Osteocyte (in vitro differentiated cells): ENCODE results near the gene NSMF. TPM values are rescaled to one million over a fixed set of nuclear protein-coding genes. Genes with fewer than 3 reads are reported as not detected.

ENCODE experiments used
- DNase-seq: peaks from one replicate; pipeline ENCODE4 v3.0.0; 2021; ENCODE audit warnings: mixed read lengths; ENCODE audit not compliant: unreplicated experiment; ENCODE audit errors: extremely low spot score
- H3K27ac Mint-ChIP-seq: one replicate; pipeline ENCODE4 v1.8.0; 2021; ENCODE audit warnings: mild to moderate bottlenecking, mixed read lengths; ENCODE audit not compliant: unreplicated experiment
- H3K27me3 Mint-ChIP-seq: one replicate; pipeline ENCODE4 v1.8.0; 2021; ENCODE audit warnings: mixed read lengths; ENCODE audit not compliant: unreplicated experiment
- H3K36me3 Mint-ChIP-seq: one replicate; pipeline ENCODE4 v1.8.0; 2021; ENCODE audit warnings: mixed read lengths; ENCODE audit not compliant: unreplicated experiment
- H3K4me1 Mint-ChIP-seq: one replicate; pipeline ENCODE4 v1.8.0; 2021; ENCODE audit warnings: mixed read lengths; ENCODE audit not compliant: unreplicated experiment
- H3K4me3 Mint-ChIP-seq: one replicate; pipeline ENCODE4 v1.8.0; 2021; ENCODE audit warnings: mild to moderate bottlenecking, moderate library complexity, mixed read lengths; ENCODE audit not compliant: unreplicated experiment
- H3K9me3 Mint-ChIP-seq: one replicate; pipeline ENCODE4 v1.8.0; 2021; ENCODE audit warnings: mixed read lengths; ENCODE audit not compliant: unreplicated experiment
- total RNA-seq: library from RNA; stranded (reverse); gene quantifications from 2 replicates; pipeline ENCODE4 v1.2.1, GENCODE V29; 2021
- TF ChIP-seq, protein P1 (sequence below): fragments of 200-600 bp; sonication (generic); IDR thresholded peaks from 2 replicates; pipeline ENCODE4 v1.5.0; 2021; ENCODE audit warnings: antibody characterized with exemption, mild to moderate bottlenecking, moderate library complexity

NSMF gene
- total RNA-seq, 1 donor from 2014 or later: 103 TPM

DNA sequence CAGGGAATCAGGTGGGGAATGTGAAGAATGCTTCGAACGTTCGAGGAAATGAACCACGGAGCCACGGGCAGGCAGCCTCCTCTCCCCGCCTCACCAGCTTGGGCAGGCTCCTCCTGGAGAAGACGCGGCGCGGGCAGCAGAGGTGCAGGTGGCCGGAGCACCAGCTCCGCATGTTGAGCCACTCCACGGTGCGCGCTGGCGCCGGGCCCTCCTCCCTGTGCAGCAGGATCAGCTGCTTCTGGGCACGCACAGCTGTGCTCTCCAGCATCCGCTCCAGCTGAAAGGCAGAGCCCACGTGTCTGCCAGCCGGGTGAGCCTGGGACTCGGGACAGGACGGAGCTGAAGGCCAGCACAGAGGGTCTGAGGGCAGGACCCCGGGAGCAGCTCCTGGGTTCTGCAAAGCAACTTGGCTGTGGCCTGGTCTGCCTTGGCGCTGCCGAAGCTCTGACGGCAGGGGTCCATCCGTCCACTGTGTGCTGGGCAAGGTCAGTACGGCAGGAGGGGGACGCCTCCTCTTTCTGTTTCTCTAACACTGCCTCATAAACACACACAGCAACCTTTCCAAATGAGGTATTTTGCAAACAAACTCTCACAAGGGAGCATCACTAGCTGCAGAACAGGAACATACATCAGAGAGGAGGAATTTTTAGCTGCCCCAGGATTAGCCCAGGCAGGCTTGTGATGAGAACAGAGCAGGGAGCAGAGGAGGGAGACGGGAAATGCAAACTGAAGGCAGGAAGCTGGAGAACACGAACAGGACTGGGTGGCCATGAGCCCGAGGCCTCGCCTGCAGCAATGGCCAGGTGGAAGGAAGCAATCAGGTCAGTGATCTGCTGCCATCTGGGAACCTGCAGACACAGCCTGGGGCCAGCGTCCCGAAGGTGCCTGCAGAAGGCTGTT lies 20.1 kb upstream of the NSMF start:
- Mint-ChIP-seq H3K9me3 (peaks cover 8% of the 10 kb centered on the region), H3K27ac (peak overlapping the region; percentile 91), H3K4me3 (peak overlapping the region; percentile 39), H3K4me1 (peaks cover 40% of the 10 kb centered on the region), H3K36me3 (peaks cover 8% of the 10 kb centered on the region), H3K27me3 (no peaks in the 10 kb centered on the region)
- TF ChIP-seq, protein P1, sequence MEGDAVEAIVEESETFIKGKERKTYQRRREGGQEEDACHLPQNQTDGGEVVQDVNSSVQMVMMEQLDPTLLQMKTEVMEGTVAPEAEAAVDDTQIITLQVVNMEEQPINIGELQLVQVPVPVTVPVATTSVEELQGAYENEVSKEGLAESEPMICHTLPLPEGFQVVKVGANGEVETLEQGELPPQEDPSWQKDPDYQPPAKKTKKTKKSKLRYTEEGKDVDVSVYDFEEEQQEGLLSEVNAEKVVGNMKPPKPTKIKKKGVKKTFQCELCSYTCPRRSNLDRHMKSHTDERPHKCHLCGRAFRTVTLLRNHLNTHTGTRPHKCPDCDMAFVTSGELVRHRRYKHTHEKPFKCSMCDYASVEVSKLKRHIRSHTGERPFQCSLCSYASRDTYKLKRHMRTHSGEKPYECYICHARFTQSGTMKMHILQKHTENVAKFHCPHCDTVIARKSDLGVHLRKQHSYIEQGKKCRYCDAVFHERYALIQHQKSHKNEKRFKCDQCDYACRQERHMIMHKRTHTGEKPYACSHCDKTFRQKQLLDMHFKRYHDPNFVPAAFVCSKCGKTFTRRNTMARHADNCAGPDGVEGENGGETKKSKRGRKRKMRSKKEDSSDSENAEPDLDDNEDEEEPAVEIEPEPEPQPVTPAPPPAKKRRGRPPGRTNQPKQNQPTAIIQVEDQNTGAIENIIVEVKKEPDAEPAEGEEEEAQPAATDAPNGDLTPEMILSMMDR: no peak
- no peak for DNase-seq

DNA sequence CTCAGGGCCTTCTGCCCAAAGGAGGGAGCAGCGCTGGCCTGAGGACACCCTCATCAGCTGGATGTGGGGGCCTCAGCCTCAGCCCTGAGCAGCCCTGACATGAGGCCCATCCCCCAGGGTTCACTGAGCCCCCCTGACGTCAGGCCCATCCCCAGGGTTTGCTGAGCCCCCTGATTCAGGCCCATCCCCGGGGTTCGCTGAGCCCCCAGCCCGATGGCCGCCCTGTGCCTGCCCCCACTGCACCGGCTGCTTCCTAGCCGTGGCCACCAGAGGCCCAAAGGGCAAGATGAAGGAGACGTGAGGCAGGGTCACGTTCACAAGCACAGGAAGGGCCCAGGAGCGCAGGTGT lies 19.5 kb upstream of the NSMF start:
- peaks cover 36% of the 10 kb centered on the region for H3K4me1 Mint-ChIP-seq
- H3K27ac Mint-ChIP-seq: no peak overlapping the region
- H3K4me3 Mint-ChIP-seq: no peak overlapping the region
- no peaks in the 10 kb centered on the region for H3K27me3 Mint-ChIP-seq
- TF ChIP-seq, protein P1: no peak
- peaks cover 10% of the 10 kb centered on the region for H3K9me3 Mint-ChIP-seq
- H3K36me3 Mint-ChIP-seq: peaks cover 10% of the 10 kb centered on the region
- no peak for DNase-seq

DNA sequence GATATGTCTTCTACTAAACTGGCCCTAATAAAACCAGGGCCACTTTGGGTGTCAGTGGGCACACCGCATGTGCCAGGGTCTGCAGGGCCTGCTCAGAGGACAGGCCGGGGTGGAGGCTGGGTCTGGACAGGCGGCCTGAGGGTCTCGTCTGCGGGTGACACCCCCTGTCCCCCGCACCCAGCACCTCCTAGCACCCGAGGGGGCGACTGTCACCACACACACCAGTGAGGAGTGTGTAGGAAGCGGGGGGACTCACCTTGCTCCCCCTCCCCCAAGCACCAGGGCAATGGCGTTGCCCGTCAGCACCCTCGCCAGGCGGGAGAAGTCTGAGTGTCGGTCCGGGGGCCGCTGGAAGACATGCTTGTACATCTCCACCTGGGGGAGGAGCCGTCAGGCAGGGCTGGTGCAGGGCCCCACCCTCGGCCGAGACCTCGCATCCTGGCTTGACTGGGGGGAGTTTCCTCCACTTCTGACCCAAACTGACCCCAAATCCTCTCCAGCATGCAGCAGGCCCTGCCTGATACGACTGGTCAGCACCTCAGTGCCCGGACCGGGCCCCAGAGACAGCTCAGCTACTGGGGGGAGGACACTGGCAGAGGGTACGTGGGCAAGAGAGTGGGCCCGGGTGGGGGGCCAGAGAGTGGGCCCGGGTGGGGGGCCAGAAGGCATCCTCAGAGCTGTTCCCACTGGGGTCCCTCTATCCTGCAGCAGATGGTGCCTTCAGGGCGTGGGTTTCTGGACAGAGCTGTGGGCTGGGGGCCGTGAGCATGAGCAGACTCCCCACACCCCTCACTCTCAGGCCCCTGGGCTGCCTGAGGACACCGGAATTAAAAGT lies 18.9 kb upstream of the NSMF start:
- H3K27ac Mint-ChIP-seq: no peak overlapping the region
- peaks cover 10% of the 10 kb centered on the region for H3K36me3 Mint-ChIP-seq
- H3K9me3 Mint-ChIP-seq: peaks cover 13% of the 10 kb centered on the region
- peaks cover 36% of the 10 kb centered on the region for H3K4me1 Mint-ChIP-seq
- H3K27me3 Mint-ChIP-seq: no peaks in the 10 kb centered on the region
- no peak overlapping the region for H3K4me3 Mint-ChIP-seq
- TF ChIP-seq, protein P1: no peak
- DNase-seq: no peak

DNA sequence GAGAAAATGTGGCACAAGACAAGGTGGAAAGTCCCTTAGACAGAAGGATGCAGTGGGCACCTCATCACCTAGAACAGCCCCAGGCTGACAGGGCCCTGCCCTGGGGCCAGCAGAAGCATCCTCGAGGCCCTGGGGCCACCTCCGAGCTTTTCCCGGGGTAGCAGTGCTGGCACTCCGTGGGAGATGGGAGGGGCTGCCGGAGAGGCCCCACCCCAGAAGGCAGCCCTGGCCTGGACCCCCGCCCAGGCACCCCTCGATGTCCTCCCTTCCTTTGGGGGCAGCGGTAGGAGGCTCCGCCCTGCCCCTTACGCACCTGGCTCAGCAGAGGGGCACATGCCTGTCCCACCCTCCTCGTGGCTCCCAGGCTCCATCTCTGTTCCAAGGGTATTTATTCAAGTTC lies 17.7 kb upstream of the NSMF start:
- no peak for DNase-seq
- no peaks in the 10 kb centered on the region for H3K27me3 Mint-ChIP-seq
- no peak overlapping the region for H3K27ac Mint-ChIP-seq
- peaks cover 28% of the 10 kb centered on the region for H3K4me1 Mint-ChIP-seq
- TF ChIP-seq, protein P1: no peak
- peaks cover 13% of the 10 kb centered on the region for H3K9me3 Mint-ChIP-seq
- H3K36me3 Mint-ChIP-seq: peaks cover 10% of the 10 kb centered on the region
- H3K4me3 Mint-ChIP-seq: no peak overlapping the region

DNA sequence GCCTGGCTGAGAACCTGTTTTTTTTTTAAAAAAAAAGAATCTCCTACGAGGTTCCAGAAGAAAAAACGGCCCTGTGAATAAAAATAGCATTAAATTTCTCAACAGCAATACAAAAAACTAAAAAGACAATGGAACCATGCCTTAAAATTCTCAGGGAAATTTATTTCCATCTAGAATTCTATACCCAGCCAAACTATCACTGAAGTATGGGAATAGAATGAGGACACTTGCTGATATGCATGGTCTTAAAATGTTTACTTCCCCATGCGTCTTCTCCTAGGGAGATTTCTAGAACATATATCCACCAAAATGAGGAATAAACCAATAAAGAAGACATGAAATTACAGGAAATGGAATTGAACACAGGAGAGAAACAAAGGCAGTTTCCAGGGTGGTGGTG lies 16.5 kb upstream of the NSMF start:
- Mint-ChIP-seq H3K4me1 (peaks cover 20% of the 10 kb centered on the region), H3K9me3 (peaks cover 13% of the 10 kb centered on the region), H3K36me3 (peaks cover 10% of the 10 kb centered on the region), H3K27me3 (peaks cover 2% of the 10 kb centered on the region), H3K27ac (no peak overlapping the region), H3K4me3 (no peak overlapping the region)
- no peak for DNase-seq
- TF ChIP-seq, protein P1: no peak
